HG02943 (cell line): ENCODE measurements around the gene ATPAF2.

Experiments
- ATAC-seq: cut with Tn5 transposase; IDR thresholded peaks from one replicate; pipeline ENCODE4 v1.9.1; 2021; ENCODE audit warnings: mild to moderate bottlenecking, low read depth, moderate library complexity; ENCODE audit not compliant: unreplicated experiment

ATPAF2 gene

DNA sequence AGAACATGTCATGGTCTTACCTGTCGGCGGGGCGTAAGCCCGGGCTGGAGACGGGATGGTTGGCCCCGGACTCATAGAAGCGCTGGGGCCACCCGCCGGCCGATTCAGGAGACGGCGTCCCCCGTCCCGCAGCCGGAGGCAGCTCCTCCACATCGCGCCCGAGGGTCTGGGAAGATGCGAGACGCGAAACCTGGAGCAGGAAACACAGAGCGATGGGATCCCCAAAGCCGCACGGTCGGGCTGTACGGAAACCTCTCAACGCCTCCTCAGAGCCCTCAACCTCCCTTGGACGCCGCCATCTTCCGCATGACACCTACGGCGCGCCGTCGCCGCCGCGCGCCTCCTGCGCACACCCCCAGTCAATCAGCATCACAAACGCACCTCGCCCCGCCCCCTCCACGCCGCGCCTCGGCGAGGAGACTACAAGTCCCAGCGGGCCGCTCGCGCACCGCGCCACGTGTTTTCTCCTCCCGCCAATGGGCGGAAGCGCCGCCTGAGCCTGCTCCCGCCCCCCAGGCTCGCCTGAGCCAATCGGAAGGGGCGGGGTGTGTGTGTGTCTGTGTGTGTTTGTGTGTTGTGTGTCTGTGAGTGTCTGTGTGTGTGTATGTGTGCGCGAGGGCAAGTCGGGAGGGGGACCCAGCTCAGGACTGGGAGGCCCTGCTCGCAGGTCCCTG lies at the start of gene ATPAF2, which contains the start of gene GID4:
TSS of gene ATPAF2 (minus strand) at position 308 of the 674 bp plus-strand sequence. CDS start at position 153, 155 bp downstream.
TSS of gene GID4 (plus strand) at position 548 of the 674 bp plus-strand sequence. CDS start at position 605, 57 bp downstream.
- peak; percentile 84 for ATAC-seq

DNA sequence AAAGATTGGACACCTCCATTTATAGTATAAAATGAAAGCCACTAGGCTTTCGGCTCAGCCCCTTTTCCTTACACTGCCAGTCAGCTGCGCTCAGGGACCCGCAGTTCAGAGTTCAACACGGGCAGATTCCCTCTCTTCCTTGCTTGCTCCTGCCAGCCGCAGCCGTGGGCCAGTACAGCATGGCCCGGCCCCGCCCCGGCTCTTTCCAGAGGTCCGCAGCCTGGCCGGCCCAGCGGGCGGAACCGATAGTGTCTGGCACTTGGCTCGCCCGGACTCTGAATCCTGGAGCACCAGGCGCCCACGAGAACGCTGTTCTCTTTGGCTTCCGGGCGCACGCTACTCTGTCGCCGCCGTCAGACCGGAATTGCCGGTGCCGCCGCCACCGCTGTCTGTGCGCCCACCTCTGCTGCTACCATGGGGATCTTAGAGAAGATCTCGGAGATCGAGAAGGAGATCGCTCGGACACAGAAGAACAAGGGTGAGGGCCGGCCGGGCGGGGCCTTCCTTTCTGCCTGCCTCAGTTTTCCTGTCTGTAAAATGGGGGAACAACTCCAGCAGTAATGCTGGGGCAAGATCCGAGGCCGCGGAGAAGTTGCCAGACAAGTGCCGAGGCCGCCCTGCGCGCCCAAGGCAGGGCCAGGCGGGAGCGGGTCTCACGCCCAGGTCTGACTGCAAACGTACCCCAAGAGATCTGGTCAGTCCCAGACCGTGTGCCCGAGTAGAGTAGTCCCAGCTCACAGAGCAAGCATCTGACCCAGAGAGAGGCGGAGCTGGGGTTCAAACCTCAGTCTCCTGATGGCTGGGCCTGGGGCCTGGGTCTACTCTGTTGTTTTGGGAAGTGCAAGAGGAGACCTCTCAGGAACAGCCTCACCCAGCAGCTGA lies 48.9 kb upstream of the ATPAF2 start, which contains the start of gene DRG2:
TSS of gene DRG2 (plus strand) at position 339 of the 882 bp plus-strand sequence. CDS start at position 415, 76 bp downstream.
- peak; percentile 73 for ATAC-seq

DNA sequence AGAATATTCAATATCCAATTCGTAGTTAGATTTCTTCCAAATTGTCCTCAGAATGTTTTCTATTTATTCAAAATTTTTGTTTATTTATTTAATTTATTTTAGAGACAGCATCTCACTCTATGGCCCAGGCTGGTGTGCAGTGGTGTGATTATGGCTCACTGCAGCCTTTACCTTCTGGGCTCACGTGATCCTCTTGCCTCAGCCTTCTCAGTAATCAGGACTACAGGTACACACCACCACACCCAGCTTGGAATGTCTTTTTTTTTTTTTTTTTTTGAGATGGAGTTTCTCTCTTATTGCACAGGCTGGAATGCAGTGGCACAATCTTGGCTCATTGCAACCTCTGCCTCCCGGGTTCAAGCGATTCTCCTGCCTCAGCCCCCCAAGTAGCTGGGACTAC lies 45.3 kb upstream of the ATPAF2 start:
- no peak for ATAC-seq

DNA sequence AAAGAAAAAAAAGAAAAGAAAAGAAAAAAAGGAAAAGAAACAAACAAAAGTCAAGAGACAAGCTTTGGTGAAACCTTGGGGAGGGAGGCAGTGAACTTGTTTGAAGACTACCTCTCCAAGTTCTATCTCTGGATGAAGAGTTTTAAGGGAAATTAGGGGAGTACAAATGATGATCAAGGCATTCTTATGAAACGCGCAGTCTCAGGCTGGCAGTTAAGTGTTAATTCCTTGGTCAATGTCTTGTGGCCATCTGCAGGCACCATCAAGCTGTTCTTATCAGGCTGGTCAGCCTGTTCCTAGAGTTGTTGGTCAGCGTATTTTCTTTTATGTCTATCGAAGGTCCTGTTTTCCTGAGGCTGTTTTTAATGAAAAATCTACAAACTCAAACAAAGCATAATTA lies 40.6 kb upstream of the ATPAF2 start:
- ATAC-seq, result no peak

DNA sequence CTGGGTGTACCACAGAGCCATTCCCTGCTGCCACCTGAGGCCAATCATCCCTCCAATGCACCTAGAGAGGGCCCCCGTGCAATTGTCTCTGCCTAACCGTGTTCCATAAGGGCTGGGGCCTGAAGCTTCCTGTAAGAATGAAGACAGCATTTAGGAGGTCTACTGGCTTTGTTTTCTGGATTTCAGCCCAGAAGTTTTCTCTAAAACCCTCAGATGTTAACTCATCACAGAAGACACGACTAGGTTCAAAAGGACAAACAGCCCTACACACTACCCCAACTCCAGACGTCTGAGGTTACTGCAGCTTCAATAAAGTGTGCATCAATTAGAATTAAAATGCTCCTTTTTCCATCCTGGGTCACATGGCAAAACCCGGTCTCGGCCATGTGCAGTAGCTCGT lies 38.0 kb upstream of the ATPAF2 start:
- no peak for ATAC-seq

DNA sequence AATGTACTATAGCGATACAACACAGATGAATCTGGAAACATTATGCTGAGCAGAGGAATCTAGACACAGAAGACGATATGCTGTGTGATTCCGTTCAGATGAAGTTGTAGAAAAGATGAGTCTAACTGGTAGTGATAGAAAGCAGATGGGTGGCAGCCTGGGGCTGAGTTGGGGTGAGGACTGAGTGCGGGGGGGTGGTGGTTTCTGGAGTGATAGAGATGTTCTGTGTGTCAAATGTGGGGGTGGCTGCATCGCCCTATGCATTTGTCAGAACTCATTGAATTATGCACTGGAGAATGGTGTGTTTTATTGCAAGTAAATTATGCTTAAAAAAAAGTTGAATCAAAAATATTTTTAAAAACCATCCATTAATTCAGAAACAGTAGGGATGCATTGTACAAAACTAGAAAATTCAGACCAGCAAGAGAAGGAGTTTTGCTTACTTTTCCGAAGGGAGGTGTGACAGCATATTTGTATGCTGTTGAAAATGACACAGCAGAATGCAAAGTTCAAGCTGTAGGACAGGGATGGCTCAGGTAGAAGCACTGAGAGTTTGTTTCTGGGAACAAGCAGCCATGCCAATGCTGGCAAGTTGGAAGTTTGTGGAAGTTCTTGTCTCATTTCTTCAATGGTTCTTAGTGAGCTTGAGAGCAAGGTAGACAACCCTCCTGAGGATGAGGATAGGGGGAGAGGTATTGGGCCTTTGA lies 35.8 kb upstream of the ATPAF2 start:
- ATAC-seq, result no peak

DNA sequence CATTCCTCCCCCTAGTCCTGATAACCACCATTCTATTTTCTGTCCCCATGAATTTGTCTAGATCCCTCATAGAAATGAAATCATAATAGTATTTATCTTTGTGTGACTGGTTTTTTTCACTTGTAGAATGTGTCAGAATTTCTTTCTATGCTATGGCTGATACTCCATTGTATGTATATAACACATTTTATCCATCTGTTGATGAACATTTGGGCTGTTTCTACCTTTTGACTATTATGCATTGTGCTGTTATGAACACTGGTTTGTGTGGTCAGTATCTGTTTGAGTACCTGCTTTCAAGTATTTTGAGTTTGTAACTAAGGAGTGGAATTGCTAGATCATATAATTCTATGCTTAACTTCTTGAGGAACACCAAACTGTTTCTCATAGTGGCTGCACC lies 32.8 kb upstream of the ATPAF2 start:
- no peak for ATAC-seq

DNA sequence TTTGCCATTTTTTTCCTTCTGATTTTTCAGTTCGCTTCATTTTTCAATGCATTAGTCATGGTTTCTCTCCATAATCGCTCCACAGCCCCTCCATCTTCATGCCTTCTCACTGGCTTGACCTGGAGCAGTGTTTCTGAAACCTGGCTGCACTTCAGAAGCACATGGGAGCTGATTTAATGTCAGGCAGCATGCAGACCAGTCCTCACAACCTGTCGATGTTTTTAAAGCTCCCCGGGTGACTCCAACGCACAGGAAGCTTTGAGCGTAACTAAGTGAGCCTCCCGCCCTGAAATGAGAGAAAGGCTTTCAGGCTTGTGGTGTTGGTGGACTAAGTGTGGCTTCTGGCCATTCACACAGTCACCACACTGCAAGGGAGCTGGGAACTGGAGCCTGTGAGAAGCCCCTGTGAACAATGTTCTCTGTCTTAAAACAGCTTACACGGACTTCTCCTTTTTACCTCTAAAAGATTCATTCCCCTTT lies 31.9 kb upstream of the ATPAF2 start:
- ATAC-seq, result no peak

DNA sequence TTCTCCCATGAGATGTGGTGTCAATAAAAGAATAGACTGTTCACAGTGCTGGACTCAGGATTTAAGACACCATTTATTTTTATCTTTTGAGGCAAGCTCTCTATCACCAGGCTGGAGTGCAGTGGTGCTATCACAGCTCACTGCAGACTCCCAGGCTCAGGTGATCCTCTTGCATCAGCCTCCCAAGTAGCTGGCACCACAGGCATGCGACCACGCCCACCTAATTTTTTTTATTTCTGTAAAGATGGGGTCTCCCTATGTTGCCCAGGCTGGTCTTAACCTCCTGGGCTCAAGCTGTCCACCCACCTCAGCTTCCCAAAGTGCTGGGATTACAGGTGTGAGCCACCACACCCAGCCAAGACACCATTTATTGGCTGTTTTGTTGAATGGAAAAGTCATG lies 30.1 kb upstream of the ATPAF2 start:
- no peak for ATAC-seq

DNA sequence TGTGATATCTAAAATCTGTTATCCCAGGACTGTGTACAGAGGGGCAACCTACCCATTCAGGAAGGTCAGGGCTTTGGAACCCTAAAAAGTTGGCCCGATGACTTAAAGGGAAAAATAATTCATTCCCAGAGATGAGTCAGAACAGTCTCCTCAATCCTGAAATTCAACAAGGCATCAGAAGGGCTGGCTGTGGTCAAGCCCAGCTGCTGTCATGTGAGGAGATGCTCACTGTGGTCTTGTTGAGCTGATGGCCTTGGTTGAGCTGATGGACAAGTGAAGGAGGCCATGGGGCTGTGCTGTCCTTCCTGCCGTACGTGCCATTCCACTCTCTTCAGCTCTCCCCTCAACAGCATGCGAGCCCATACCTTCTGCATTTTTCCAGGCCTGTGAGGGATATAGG lies 27.9 kb upstream of the ATPAF2 start:
- ATAC-seq, result no peak

DNA sequence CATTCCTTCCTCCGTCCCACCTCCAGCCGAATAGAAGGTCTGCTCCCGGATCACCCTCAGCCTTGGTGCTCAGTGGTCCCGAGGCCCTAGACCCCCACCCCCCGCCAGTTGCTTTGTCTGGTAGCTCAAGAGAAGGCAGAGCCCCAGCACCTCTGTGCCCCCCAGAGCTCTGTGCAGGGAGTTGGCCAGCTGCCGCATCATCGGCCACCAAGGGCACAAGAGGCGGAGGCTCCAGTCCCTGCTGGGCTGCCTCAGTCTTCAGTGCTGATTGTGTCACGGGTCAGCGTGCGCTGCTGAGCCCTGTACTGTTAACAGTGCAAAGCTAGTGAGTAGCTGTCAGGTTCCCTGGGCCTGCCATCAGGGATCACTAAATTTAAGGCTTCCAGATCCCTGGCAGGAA lies 26.6 kb upstream of the ATPAF2 start:
- ATAC-seq, result no peak

DNA sequence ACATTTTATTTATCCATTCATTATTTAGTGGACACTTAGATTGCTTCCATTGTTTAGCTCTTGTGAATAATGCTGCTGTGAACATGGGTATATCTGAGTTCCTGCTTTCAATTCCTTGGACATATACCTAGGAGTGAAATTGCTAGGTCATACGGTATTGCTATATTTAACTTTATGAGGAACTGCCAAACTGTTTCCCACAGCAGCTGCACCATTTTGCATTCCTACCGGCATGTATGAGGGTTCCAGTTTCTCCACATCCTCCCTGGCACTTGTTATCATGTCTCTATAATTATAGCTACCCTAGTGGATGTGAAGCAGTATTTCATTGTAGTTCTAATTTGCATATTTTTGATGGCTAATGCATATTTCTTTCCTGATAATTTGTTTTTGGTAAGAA lies 25.1 kb upstream of the ATPAF2 start:
- ATAC-seq, result no peak

DNA sequence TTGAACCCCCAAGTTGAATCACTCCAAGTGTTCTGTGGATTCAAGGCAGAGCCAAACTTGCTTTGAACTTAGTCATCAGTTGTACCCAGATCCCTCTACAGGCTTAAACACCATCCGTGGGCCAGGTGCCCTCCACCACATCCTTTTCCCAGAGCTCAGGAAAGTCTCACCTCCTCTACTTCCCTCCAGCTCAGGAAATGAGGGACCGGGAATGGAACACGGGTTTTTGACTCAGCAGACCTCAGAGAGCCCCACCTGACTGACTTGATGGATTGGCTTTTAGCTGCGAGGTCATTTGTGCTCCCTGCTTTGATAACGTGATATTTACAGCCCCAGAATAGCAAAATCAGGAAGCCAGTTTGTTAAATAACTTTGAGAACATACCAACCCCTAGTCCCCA lies 20.3 kb upstream of the ATPAF2 start:
- no peak for ATAC-seq

DNA sequence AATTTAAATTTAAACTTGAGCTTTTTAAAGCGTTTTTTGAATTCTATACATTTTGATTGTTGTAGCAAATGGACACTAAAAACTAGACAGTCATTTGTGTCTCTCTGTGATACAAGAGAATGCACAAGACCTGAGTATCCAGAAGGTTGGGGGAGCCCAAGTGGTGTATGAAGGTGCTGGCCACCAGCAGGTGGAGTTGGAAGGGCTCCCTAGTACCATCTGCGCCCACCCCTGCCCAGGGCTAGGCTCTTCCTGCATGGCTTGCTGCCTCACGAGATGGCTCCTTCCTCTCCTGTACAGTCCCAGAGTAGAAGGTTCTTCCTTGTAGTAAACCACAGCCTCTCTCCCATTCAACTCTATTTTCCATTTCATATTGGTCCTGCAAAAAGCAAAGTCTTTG lies 17.2 kb upstream of the ATPAF2 start:
- no peak for ATAC-seq

DNA sequence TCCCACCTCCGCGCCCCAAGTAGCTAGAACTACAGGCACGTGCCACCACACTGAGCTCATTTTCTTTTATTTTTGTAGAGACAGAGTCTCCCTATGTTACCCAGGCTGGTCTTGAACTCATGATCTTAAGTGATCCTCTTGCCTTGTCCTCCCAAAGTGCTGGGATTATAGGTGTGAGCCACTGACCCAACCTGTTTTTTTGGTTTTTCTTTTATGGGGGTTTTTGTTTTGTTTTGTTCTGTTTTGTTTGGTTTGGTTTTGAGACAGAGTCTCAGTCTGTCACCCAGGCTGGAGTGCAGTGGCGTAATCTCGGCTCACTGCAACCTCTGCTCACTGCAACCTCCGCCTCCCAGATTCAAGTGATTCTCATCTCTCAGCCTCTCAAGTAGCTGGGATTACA lies 16.6 kb upstream of the ATPAF2 start:
- ATAC-seq, result no peak

DNA sequence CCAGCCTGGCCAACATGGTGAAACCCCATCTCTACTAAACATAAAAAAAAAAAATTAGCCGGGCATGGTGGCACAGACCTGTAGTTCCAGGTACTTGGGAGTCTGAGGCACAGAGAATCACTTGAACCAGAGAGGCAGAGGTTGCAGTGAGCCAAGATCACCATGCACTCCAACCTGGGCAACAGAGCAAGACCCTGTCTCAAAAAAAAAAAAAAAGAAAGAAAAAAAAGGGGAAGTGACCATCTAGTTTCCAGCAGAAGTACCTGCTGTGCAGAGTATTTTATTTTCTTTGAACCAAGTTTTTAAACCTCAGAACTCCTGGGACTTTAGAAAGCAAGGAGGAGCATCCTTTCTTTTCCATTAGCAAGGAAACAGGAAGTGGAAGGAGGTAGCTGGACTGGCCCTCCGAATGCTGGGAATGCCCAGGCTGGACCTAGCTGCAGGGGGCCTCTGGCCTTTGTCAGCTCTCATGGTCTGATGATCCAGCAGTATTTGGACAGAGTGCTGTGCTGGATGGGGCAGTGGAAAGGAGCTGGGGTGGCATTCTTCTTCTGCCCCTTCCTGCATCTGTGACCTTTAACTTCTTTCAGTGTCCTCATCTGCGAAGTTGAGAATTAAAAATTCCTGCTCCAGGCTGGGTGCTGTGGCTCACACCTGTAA lies 6.9 kb upstream of the ATPAF2 start:
- no peak for ATAC-seq

DNA sequence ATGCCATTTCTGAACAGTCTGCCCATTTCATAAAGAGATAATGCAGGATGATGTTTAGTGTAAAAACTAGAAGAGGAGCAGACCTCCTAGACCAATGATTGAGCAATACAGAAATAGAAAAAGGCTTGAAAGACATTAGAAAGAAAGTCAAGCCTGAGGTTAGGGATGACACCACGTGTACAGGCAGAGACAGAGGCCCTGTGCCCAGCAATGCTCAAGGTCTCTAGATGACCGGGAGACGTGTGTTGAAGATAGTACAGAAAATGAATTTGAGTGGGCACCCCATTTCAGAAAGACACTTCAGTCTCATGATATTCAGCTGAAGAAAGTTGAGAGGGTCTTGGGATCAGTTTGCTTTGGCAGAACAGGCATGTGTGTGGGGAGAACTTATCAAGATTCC lies 5.6 kb upstream of the ATPAF2 start:
- no peak for ATAC-seq

DNA sequence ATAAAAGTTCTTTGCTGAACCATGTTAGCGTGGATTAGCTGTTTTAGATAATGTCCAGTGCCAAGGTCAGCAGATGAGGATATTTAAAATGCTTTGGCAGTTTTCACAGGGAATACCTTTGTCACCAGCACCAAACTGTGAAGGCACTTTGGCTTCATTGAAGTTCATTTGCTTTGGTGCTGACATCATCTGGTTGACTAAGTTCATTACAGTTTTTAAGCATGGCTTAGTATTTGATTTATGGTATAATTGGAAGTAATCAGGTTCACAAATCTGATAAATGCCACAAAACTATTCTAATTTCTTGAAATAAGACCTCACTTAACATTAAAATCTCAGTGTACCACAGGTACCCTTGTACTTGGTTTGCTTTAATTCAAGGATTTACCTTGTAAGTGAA lies 4.5 kb upstream of the ATPAF2 start:
- ATAC-seq, result no peak

DNA sequence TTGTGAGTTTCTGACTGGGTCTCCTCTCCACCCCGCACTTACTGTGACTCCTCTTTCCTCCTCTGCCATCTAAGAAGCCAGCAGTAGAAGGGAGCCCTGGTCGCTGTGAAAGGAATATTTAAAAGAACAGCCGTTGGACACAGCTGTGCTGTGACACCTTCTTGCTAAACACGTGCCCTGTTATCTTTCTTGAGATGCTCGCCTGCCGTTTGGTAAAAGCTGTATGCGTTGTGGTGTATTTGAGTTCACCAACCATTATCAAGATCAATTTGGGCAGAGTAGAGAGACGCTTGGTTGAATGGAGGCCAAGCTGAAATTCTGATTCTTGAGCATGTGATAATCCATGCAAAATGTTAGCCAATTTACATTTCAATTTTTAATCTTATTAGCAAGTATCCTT lies 4.0 kb upstream of the ATPAF2 start:
- no peak for ATAC-seq

DNA sequence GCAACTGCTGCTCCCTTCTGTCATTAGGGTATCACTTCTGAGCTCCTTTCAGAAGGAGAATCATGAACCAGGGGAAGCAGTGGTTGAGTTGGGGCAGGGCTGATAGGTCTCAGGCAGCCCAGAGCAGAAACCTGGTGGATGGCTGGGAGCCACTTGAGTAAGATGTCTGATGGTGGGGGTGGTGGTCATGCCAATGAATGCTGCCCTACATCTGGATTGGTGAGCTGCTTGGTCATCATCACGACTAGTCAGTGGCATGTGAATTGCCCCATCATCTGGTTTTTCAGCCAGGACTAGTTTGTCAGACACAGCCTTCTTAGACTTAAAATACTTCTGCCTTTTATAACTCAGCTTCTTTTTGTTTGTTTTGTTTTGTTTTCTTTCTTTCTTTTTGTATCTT lies 2.8 kb upstream of the ATPAF2 start:
- ATAC-seq, result no peak
